Sigmoid colon (tissue), 7 donors: ENCODE data around the gene HES5. TPM values are rescaled to one million over a fixed set of nuclear protein-coding genes. Genes with fewer than 3 reads are reported as not detected.

Source experiments
- DNase-seq: peaks from one replicate; pipeline ENCODE4 v3.0.0-alpha.2; 2019
- H3K27ac ChIP-seq, 4 donors: fragments of 200-600 bp; sonication (generic); one replicate each; pipeline ENCODE4 v1.5.1; 2016 to 2019; ENCODE audit warnings: mild to moderate bottlenecking in 1 of 4
- H3K27me3 ChIP-seq, 3 donors: fragments of 200-600 bp; sonication (generic); one replicate each; pipeline ENCODE4 v1.5.1; 2019; ENCODE audit warnings: mild to moderate bottlenecking in 1 of 3
- H3K36me3 ChIP-seq, 4 donors: fragments of 200-600 bp; sonication (generic); one replicate each; pipeline ENCODE4 v1.5.1; 2016 to 2019
- H3K4me1 ChIP-seq, 4 donors: fragments of 200-600 bp; sonication (generic); one replicate each; pipeline ENCODE4 v1.5.1; 2017 to 2019
- H3K4me3 ChIP-seq, 4 donors: fragments of 200-600 bp; sonication (generic); one replicate each; pipeline ENCODE4 v1.5.1; 2017 to 2019; ENCODE audit warnings: mild to moderate bottlenecking in 2 of 4, moderate library complexity in 1 of 4
- H3K9me3 ChIP-seq, 4 donors: fragments of 200-600 bp in 3 of 4; sonication (generic) in 3 of 4; one replicate each; pipeline versions ENCODE4 v1.5.1 to v1.6.1; 2013 to 2019
- EP300 ChIP-seq, 4 donors: sonication (generic); formaldehyde crosslinking; IDR thresholded peaks; one replicate each; pipeline ENCODE4 v1.6.1; 2017; ENCODE audit warnings: antibody characterized with exemption in 4 of 4
- POLR2A ChIP-seq, 2 donors: fragments of 450-650 bp; IDR thresholded peaks; one replicate each; pipeline ENCODE4 v1.6.1; 2016; ENCODE audit warnings: antibody characterized with exemption in 2 of 2, mild to moderate bottlenecking in 2 of 2, moderate library complexity in 2 of 2
- POLR2AphosphoS5 ChIP-seq, 4 donors: sonication (generic); formaldehyde crosslinking; IDR thresholded peaks; one replicate each; pipeline ENCODE4 v1.6.1; 2017; ENCODE audit warnings: antibody characterized with exemption in 4 of 4
- WGBS, 2 donors: extraction: QIAGEN DNeasy Blood & Tissue Kit; methylation state at CpG; one replicate each; pipeline ENCODE4 v1.1.7; 2013; 5-methylcytosine and 5-hydroxymethylcytosine counted together
- intact Hi-C: fragments of 100-400 bp; cut with DNase I; formaldehyde crosslinking; loops from one replicate; pipeline ENCODE4 v1.15.1; 2023
- polyA plus RNA-seq, 3 donors: library from polyadenylated mRNA; stranded (reverse); fragments of 200-250 nt; gene quantifications; one replicate each; pipeline ENCODE4 v1.2.3, GENCODE V29; 2013
- total RNA-seq, 4 donors: library from RNA; depleted of rRNA; stranded (reverse); fragments of >200 nt; gene quantifications; one replicate each; pipeline ENCODE4 v1.1.0, GENCODE V29; 2016
- TF ChIP-seq, protein P1 (sequence below), 4 experiments: fragments of 450-650 bp in 3 of 4; fragments of 200-600 bp in 1 of 4; IDR thresholded peaks; one replicate each; pipeline ENCODE4 v1.5.1; 2016 to 2019; ENCODE audit warnings: antibody characterized with exemption in 4 of 4, mild to moderate bottlenecking in 3 of 4, moderate library complexity in 2 of 4
- donor health status: healthy with polysubstance abuse.
- donor health status: Bipolar disorder and iron deficiency.
- donor health status: healthy.

Gene HES5
- total and polyA plus RNA-seq, 7 donors, result 0.36 to 1.2 (median 0.61) TPM; not detected in 4

DNA sequence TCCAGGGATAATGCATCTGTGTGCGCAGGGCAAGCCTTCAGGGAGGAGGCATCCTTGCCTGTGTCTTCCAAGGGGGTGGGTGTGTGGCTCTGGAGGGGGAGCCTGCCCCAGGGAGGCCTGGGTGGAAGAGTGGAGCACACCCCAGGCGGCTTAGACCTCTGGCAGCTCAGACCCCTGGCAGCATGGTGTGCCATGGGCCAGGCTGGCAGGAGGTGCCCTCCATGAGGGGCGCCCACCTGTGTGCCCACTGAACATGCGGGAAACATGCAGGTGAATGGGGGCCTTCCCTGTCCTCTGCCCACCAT, 2.6 kb downstream of the HES5 start:
- H3K27ac ChIP-seq, result peak overlapping the region in 1 of 4 donors; percentile 81
- no peak overlapping the region for H3K4me3 ChIP-seq
- peaks cover 0 to 69% (median 66%) of the 10 kb centered on the region in 4 donors for H3K4me1 ChIP-seq
- H3K36me3 ChIP-seq, result no peaks in the 10 kb centered on the region
- no peaks in the 10 kb centered on the region for H3K9me3 ChIP-seq
- no peak for DNase-seq
- 94 to 95% methylated on average over 4 of the region's 4 CpGs for WGBS, 2 donors
- TF ChIP-seq POLR2AphosphoS5 (IDR thresholded peaks at IDR 0.05) (no peak), EP300 (IDR thresholded peaks at IDR 0.05) (no peak), POLR2A (IDR thresholded peaks at IDR 0.05) (no peak)
- TF ChIP-seq, protein P1, sequence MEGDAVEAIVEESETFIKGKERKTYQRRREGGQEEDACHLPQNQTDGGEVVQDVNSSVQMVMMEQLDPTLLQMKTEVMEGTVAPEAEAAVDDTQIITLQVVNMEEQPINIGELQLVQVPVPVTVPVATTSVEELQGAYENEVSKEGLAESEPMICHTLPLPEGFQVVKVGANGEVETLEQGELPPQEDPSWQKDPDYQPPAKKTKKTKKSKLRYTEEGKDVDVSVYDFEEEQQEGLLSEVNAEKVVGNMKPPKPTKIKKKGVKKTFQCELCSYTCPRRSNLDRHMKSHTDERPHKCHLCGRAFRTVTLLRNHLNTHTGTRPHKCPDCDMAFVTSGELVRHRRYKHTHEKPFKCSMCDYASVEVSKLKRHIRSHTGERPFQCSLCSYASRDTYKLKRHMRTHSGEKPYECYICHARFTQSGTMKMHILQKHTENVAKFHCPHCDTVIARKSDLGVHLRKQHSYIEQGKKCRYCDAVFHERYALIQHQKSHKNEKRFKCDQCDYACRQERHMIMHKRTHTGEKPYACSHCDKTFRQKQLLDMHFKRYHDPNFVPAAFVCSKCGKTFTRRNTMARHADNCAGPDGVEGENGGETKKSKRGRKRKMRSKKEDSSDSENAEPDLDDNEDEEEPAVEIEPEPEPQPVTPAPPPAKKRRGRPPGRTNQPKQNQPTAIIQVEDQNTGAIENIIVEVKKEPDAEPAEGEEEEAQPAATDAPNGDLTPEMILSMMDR (IDR thresholded peaks at IDR 0.05), result no peak
- peaks cover 33 to 48% (median 44%) of the 10 kb centered on the region in 3 donors for H3K27me3 ChIP-seq
- intact Hi-C loops, result loop anchor here (5.0 to 10.0 kb wide), 2 partner anchors 117 to 325 kb away; no protein-coding TSS in a partner anchor

DNA sequence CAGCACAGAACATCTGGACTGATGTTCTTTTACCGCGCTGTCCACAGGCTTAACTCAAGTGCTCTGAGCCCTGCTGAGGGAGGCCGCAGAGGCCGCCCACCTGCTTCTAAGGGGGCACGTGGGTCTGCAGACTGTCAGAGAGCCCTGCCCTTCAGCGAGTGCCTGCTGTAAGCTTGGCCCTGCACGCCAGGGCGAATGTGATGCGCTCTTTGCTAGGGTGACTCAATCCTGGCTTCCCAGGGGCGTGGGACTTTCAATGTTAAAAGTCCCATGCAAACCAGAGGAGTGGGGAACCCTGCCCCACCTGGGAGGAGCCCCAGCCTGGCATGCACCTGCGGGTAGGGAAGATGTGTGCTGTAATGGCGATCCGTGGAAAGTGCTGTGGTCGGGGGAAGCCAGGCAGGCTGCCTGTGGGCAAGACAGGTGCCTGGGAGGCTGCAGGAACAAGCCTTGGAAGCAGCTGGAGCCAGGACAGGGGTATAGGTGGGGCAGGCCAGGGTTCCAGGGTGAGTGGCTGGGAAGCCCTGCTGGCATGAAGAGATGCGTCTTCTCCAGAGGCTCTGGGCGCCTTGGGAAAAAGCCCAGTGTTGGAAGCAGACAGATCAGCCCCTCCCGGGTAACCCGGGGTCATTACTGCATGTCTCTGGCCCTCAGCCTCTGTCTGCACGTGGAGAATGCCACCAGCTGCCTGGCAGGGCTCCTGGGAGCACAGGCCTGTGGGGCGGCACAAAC, 3.1 kb downstream of the HES5 start:
- DNase-seq, result peak; percentile 76
- H3K9me3 ChIP-seq, result no peaks in the 10 kb centered on the region
- H3K36me3 ChIP-seq, result no peaks in the 10 kb centered on the region
- peaks cover 0 to 69% (median 66%) of the 10 kb centered on the region in 4 donors for H3K4me1 ChIP-seq
- TF ChIP-seq EP300 (IDR thresholded peaks at IDR 0.05), result no peak
- no peak for TF ChIP-seq POLR2AphosphoS5 (IDR thresholded peaks at IDR 0.05)
- TF ChIP-seq POLR2A (IDR thresholded peaks at IDR 0.05), result no peak
- TF ChIP-seq, protein P1 (IDR thresholded peaks at IDR 0.05), result no peak
- H3K27me3 ChIP-seq, result peaks cover 28 to 43% (median 39%) of the 10 kb centered on the region in 3 donors
- H3K27ac ChIP-seq, result peak overlapping the region; percentile 70 to 83 (median 80)
- intact Hi-C loops, result loop anchor here (1.0 to 10.0 kb wide), 5 partner anchors 21 to 325 kb away; partner anchors contain the start of gene PEX10
- H3K4me3 ChIP-seq, result peak overlapping the region; percentile 39 to 96 (median 77)
- 34 to 42% methylated on average over 20 of the region's 20 CpGs for WGBS, 2 donors

DNA sequence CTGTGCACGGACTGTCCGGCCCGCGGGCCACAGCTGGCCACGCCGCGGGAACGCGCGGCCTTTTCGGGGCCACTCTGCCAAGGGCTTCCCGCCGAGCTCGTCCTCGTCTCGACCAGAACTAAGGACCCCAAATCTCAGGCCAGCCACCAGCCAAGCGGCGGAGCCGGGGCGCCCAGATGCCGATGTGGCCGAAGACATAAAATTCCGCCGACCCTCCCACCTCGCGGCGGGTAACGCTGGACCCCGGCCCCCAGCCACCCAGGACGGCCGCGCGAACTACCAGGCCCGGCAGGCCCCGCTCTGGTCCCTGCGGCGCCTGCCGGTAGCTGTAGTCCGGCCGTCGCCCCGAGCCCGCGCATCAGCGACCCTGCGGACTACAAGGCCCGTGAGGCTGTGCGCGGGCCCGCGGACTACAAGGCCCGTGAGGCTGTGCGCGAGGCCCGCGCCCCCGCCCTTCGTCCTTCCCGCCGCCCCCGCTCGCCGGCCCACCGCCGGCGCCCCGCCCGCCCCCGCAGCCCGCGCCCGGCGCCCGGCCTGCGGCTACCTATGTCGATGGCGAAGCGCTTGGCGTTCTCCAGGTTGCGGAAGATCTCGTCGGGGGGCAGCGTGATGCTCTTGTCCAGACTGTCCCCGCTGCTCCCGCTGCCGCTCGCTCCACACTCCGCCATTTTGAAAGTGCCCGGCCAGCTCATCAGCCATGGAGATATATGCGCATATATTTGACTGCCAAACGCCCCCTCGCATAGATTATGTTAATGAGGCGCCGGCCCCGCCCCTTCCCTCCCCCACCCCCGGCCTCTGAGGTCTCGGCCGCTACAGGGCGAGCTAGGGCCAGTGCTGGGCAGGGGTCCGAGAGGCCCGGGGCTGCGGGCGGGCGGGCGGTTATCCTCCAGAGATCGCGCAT, 3.9 kb downstream of the HES5 start, which contains the start of gene PANK4:
TSS of gene PANK4 (minus strand) at position 677 of the 904 bp plus-strand sequence. CDS start at position 668, 9 bp downstream.
- 0 to 1% methylated on average over 107 of the region's 107 CpGs for WGBS, 2 donors
- Histone ChIP-seq H3K9me3 (no peaks in the 10 kb centered on the region), H3K4me1 (peaks cover 0 to 67% (median 65%) of the 10 kb centered on the region in 4 donors), H3K4me3 (peak within 1 kb of the TSS; percentile 58 to 96 (median 90)), H3K36me3 (peaks cover 1 to 6% (median 5%) of the 10 kb centered on the region in 4 donors), H3K27me3 (peaks cover 21 to 35% (median 30%) of the 10 kb centered on the region in 3 donors), H3K27ac (peak within 1 kb of the TSS; percentile 70 to 83 (median 80))
- TF ChIP-seq POLR2AphosphoS5 (IDR thresholded peaks at IDR 0.05) (peak; percentile 71 to 85 (median 80)), EP300 (IDR thresholded peaks at IDR 0.05) (no peak), POLR2A (IDR thresholded peaks at IDR 0.05) (peak; percentile 27 to 56)
- TF ChIP-seq, protein P1 (IDR thresholded peaks at IDR 0.05), result no peak
- intact Hi-C loops, result loop anchor here (1.0 to 10.0 kb wide), 5 partner anchors 22 to 324 kb away; partner anchors contain the start of gene PEX10
- DNase-seq, result peak; percentile 96

DNA sequence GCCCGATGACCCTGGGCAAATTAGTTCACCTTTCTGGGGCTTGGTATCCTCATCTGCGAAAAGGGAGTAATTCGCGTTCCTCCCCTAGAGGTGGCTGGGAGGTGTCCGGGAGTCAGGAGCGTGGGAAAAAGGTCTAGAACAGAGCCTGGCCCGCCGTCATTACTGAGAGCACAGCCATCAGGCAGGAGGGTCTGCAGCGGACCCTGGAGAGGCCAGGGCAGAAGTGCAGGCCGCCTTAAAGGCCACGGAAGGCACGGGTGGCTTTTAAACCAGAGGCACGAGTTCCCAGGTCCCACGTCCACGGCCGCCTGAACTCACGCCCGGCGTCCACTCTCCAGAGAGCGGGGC, 4.5 kb downstream of the HES5 start:
- peak overlapping the region; percentile 70 to 83 (median 80) for H3K27ac ChIP-seq
- peaks cover 15 to 29% (median 24%) of the 10 kb centered on the region in 3 donors for H3K27me3 ChIP-seq
- no peaks in the 10 kb centered on the region for H3K9me3 ChIP-seq
- no peak for DNase-seq
- peaks cover 0 to 60% (median 58%) of the 10 kb centered on the region in 4 donors for H3K4me1 ChIP-seq
- 2 to 5% methylated on average over 20 of the region's 20 CpGs for WGBS, 2 donors
- peak overlapping the region; percentile 58 to 96 (median 90) for H3K4me3 ChIP-seq
- no peak for TF ChIP-seq POLR2A (IDR thresholded peaks at IDR 0.05)
- no peak for TF ChIP-seq POLR2AphosphoS5 (IDR thresholded peaks at IDR 0.05)
- TF ChIP-seq, protein P1 (IDR thresholded peaks at IDR 0.05), result no peak
- no peak for TF ChIP-seq EP300 (IDR thresholded peaks at IDR 0.05)
- H3K36me3 ChIP-seq, result peaks cover 7 to 13% (median 11%) of the 10 kb centered on the region in 4 donors
- intact Hi-C loops, result loop anchor here (5.0 to 10.0 kb wide), 2 partner anchors 119 to 323 kb away; no protein-coding TSS in a partner anchor
